Muscle of arm (tissue), 12 donors: ENCODE measurements around the gene TMEM31. TPM values are rescaled to one million over a fixed set of nuclear protein-coding genes. Genes with fewer than 3 reads are reported as not detected.
"Not testable (repeated sequence)": the region's sequence is repeated elsewhere in the genome, so short reads cannot be mapped to it uniquely, and the experiment has no call there.

Source experiments
- DNase-seq: peaks from one replicate; pipeline ENCODE4 v3.0.0-alpha.2; 2013
- polyA plus RNA-seq, 12 donors: library from polyadenylated mRNA; unstranded; fragments of 120-200 nt; gene quantifications; one replicate each; pipeline ENCODE4 v1.2.1, GENCODE V29; 2013; ENCODE audit not compliant: insufficient read length in 12 of 12

The TMEM31 gene
- polyA plus RNA-seq, 12 donors, result 0.43 to 2.5 (median 0.75) TPM; not detected in 2

DNA sequence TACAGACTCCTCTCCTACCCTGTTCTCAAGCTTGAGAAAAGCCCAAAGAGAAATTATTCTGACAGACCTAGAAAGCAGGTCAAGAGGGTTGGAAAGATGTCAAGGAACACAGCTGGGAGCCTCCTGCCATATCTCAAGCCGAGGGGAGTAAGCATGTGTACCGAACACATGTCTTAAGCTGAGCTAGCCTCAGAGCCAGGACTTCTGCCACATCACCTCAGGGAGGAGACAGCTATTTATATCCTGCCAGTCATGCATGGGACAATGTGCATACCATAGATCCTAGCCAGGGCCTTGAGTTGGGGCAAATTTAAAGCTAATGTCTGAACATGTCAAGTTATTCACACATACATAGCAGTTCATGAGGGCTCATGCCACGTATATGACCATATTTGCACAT is 11.8 kb downstream of the TMEM31 start:
- no peak for DNase-seq

DNA sequence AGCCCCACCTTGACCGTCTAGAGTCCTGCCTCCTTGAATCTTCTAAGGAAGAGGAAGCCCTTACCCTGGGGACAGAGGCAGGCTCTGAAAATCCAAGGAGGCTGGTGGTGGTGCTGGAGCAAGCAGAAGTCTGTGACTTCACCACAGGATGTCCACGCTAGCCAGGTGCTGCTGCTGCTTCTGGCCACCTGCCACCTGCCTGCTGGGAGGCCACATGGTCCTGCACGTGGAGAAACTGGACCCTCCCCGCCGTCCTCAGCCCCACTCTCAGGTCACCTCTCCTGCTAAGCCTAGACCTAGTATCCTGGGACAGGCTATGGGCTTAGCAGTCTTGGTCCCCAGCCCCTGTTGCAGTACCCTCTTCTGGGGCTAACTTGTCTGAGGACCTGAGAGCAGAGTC is 15.8 kb downstream of the TMEM31 start:
- DNase-seq, result no peak

DNA sequence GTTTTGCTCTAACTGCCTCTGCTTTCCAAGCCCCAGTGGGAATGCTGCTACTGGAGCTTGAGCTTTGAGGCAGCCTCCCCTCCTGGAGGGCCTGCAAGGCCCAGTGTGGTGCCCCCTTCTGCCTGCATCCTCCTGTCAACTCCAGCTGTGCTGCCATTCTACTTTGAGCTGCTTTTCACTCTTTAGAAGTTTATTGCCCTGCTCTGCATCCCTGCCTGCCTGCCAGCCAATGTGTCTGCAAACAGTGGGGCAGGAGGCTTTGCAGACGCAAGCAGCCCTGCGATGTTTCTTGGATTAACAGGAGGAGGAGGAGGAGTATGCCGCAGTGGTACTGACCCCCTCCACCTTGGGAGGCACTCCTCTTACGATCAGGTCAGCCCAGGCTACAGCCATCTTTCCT is 16.4 kb downstream of the TMEM31 start:
- DNase-seq, result no peak

DNA sequence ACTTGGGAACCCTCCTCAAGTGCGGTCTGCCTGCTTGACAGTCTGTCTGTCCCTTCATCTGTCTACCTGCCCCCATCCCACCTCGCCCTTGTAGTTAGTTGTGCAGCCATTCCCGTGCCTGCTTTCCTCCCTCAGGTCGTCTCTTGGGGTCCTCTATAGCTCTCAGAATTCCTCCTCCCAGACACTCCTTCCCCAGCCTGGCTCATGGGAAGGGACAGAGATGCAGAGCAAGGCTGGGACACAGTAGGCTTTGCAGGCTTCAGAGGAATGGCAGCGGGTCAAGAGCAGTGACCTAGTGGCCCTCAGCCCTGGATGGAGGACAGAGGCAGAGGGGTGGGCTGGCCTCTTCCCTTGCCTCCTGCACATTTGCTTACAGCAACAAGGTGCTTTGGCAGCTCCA is 18.3 kb downstream of the TMEM31 start:
- no peak for DNase-seq

DNA sequence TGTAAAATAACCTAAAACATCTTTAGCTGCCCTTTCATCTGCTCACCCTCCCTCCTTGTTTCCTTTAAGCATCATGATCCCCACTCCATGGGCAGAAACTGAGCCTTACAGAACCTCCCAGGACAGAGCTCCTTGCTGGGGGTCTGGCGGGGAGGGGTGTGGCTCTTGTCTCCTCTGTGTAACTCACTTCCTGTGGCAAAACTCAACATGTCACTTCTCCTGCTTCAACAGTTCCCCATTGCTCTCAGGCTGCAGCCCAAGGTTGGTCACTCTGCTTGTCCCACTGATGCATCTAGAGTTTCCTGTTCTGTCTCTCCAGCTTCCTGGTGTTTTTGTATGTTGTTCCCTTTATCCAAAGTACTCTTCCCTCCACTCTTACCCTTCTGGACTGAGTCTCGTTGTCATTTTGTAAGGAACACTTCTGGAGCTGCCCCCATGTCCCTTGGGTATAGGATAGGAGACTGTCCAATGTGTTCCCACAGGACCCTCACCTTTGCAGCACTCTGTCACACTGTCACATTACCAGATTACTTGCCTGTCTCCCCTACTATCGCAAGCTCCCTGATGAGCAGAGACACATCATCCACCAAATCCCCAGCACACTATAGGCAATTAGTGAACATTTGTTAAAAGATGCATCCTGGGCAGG is 19.6 kb downstream of the TMEM31 start:
- DNase-seq, result peak; percentile 17

DNA sequence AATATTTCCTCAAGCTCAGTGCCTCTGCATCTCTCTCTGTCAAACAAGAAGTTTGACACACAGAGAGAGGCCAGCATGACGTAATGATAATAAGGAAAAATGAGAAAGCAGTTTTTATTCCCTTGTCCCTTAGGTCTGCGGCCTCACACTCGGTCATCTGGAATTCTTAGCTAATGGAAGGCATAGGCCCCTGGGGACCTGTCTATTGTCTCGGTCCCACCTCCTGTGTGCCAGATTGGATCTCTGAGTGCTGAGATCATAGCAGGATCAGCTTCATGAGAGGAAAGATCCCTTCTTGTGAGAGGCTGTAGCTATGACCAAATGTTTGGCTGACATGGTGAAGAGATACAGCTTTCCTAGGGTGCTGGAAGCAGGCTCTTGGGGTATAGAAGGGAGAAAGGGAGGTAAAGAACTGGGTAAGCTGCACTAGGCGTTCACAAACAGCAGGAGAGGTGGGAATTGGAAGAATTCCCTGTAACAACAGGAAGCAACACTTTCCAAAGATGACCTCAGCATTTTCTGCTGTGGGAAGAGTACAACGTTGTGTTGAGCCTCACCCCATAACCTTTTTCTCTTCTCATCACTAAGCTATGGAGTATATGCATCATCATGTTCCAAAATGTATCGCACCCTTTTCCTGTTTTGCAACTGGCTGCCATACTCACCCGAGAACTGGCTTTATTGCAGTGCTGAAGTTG is 20.2 kb downstream of the TMEM31 start:
- DNase-seq, result peak; percentile 71

DNA sequence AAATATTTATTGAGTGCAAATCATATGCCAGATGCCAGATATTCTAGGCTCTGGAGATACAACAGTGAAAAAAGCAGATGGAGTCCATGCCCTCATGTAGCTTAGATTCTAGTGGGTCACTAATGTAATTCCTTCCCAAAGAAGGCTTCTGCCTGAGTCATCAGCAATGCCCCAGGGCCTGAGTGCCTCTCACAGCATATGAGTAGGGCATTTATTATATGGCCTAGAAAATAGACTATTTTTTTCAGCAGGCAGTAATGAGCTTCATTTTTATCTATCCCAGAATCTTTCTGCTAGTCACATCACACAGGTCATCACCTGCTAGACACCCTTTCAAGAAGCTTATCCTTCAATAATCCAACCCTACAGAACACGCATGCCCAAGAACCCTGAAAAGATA is 22.3 kb downstream of the TMEM31 start:
- no peak for DNase-seq

DNA sequence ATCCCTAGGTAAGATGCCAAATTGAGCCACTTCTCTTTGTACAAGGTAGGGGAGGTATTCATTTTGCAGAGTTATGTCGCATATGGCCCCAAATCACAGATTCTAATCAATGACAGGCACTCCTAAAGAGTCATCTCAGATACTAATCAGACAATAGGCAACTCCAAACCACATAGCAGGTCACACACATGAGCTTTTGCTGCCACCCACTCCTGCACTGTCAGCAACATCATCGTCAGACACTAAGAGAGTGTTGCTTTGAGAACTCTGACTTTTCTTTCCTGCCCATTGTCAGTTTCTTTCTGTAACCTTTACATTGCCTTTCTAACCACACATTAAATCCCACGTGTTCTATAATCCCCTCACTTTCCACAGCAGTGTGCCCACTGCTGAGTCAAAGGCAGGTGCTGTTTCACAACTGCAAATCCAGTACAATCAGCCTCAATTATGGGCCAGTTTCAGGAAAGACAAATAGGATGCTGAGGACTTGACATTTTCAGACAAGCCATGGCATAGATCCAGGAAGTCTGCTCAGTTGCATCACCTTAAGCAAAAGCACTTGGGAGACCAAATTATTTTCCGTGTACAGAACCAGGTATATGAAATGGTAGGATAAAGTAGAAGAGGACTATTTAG is 23.5 kb downstream of the TMEM31 start:
- DNase-seq, result no peak

DNA sequence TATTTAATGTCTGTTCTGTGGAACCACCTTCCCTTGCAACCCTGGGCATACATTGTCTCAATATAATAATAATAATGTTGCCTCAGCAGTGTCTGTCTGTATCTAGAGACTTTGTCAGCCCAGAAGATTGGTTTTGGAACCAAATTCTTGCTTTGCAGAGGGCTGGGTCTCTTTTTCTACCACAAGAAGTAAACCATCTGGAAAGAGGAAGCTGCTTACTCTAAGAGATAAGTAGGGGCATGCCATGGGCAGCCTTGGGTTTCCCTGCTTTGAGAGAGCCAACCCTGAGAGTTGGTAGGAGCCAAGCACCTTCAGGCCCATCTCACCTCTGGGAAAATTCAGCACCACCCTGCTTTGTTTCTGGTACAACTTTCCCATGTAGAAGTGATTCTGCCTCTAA is 27.0 kb downstream of the TMEM31 start:
- DNase-seq, result no peak

DNA sequence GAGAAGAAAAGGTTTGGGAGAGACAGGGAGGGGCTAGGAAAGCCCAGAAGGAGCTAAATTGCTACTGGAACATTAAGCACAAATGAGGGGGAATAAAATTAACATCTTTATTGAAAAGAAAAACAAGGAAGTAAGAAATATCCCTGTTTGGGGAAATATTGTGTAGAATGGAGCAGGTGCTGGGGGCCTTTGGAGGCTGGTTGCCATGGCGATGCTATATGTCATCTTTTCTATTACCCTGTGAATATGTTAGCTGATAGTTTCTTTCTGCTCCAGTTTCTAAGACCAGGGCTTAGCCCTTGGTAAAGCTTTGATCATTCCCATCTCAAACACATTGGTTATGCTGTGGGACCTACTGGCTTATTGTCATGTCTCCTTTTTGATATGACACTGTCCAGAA is 28.7 kb downstream of the TMEM31 start:
- no peak for DNase-seq

DNA sequence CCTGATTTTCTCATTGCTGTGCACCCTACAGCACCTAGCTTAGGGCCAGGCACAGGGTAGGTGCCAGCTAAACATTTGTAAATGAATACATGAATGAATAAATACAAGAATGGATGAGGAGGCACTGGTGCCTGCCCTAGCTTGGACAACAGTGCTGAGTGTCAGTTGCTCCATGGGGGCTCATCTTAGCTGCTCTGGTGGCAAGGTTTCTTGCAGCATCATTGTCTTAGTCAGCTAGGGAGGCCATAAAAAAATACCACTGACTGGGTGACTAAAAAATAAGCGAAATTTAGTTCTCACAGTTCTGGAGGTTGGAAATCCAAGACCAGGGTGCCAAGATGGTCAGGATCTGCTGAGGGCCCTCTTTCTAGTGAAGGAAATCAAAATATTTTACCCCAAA is 31.2 kb downstream of the TMEM31 start:
- no peak for DNase-seq

DNA sequence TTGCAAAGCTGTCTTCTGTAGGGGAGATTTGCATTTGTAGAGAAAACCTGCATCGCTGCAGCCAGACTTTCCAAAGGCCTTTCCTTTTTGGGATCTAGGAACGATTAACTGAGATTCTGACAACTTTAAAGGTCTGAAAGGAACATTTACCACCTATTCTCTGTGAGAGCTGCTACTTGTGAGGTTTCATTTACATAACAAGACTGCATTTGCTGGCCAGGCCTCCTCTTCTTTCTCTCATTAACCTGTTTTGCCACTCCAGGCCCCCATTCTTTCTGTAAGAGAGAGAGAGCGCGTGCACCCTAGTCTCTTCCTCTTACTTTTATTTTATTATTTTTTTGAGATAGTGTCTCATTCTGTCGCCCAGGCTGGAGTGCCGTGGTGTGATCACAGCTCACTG is 31.6 kb downstream of the TMEM31 start:
- DNase-seq, result no peak

DNA sequence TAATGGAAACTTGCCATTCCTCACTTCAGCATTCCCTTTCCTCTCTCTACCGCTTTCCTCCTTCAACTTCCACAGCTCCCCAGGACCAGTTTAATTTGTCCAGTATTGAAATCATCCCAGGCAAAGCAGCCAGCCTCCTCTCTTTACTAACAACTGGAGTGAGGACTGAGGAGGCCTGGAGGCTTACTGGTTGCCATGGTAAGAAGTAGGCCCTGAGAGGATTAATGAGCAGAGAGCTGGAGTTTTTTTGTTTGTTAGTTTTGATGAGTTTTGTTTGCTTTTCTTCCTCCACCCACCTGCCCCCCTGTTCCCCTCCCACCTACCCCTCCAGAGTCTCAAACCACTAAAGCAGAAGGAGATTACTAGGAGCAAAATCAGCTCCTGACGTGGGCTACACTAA is 36.5 kb downstream of the TMEM31 start:
- no peak for DNase-seq

DNA sequence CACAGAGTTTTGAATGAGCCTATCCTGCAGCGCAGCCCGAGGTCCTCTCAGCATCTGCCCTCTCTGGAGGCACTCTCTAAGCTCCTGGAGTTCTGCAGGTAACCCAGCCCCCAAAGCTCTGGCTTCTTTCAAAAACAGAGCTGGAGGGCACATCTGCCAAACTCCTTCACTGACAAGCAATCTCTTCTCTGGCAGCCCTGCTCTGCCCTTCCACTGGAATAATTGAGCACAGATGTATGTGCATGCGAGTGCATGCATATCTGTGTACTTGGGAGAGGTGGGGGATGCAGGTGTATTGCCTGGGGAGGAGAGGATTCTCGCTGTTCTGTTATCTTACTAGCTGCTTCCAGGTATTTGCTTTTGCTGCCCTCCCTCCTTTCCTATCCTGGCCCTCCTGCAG is 43.7 kb downstream of the TMEM31 start:
- no peak for DNase-seq

DNA sequence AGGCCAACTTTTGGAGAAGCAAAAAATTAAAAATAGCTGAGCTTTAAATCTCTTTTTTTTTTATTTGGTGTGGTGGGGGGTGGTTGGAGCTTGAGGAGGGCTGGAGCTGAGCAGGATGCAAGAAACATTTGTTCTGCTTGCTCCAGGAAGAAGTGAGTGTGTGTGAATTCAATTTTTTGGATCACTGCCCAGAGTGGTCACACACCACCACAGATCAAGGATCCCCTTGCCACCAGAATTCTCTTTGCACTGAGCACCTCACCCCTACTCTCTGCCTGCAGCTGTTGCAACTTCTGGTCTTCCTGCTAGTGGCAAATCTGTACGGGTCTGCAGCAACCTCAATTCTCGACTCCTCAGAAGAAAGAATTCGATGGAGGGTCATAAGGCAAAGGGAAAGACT is 46.0 kb downstream of the TMEM31 start:
- DNase-seq, result no peak

DNA sequence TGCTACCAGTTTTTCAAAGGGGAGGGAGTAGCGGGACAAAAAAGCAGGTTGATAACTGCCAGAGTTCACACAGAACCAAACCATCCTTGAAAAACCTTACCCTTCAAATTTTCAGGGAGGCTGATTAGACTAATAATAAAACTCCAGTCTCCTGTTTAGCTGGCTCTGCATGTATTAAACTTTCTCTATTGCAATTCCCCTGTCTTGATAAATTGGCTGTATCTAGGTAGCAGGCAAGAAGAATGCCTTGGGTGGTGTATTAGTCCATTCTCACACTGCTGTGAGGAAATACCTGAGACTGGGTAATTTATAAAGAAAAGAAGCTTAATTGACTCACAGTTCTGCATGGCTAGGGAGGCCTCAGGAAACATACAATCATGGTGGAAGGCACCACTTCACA is 47.8 kb downstream of the TMEM31 start:
- no peak for DNase-seq

DNA sequence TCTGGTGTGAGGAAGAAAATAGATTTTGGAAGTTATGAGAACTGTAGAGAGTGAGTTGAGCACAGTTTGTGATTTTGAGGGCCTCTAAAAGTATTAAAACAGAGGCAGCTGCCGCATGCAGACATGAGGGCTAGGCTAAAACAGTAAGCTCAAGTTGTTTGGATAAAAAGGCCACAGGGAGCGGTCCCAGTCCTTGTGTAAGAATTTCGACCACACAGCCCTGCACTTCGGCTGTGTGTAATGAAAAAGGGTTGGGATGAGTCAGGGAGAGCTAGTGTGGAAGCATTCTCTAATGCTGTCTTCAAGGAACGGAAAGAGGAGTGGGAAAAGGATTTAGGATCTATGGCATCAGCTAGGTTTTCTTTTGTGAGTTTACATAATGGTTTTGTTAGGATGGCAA is 52.8 kb downstream of the TMEM31 start:
- DNase-seq, result not testable (repeated sequence)

Other genes starting within 250 kb of the TMEM31 start
- 1 to 10 TPM in 4 of 12 donors, under 1 TPM in 6, not detected in 2; 0.37 to 2.2 (median 0.78) TPM for gene RAB40A, start 191.4 kb upstream of the TMEM31 start, polyA plus RNA-seq
- gene TCEAL4, start 125.4 kb upstream of the TMEM31 start, polyA plus RNA-seq, result 100 to 1,000 TPM in 3 of 12 donors, 10 to 100 TPM in 8, not detected in 1; 79.3 to 190 (median 95.3) TPM
- 10 to 100 TPM in 7 of 12 donors, 1 to 10 TPM in 4, not detected in 1; 9.3 to 27.6 (median 10.0) TPM for gene TCEAL3, start 102.9 kb upstream of the TMEM31 start, polyA plus RNA-seq
- gene TCEAL1, start 81.9 kb upstream of the TMEM31 start, polyA plus RNA-seq, result 10 to 100 TPM in 11 of 12 donors, not detected in 1; 46.2 to 85.9 (median 66.4) TPM
- gene MORF4L2, start 24.2 kb upstream of the TMEM31 start, polyA plus RNA-seq, result 100 to 1,000 TPM in 11 of 12 donors, not detected in 1; 199 to 377 (median 286) TPM
- 100 to 1,000 TPM in 3 of 12 donors, 10 to 100 TPM in 8, not detected in 1; 61.2 to 127 (median 83.6) TPM for gene PLP1, start 65.9 kb downstream of the TMEM31 start, polyA plus RNA-seq
- 10 to 100 TPM in 11 of 12 donors, not detected in 1; 10.7 to 42.9 (median 33.3) TPM for gene RAB9B, start 121.3 kb downstream of the TMEM31 start, polyA plus RNA-seq